HepG2 (cell line): ENCODE results near the gene USP7. TPM values are rescaled to one million over a fixed set of nuclear protein-coding genes. Genes with fewer than 3 reads are reported as not detected.
A peak's percentile ranks its signal among the peaks of the same experiment; 100 is the strongest.

ENCODE experiments used
- BRF2 ChIP-seq: sonication (generic); formaldehyde crosslinking; IDR thresholded peaks from 2 replicates; pipeline ENCODE4 v1.8.1; 2022; ENCODE audit warnings: mild to moderate bottlenecking, missing genetic modification reagents
- CTCF ChIP-seq: sonication (generic); formaldehyde crosslinking; IDR thresholded peaks from 2 replicates; pipeline ENCODE4 v1.5.0; 2020; ENCODE audit warnings: mild to moderate bottlenecking, missing genetic modification reagents, moderate library complexity
- ELF4 ChIP-seq: sonication (generic); formaldehyde crosslinking; IDR thresholded peaks from 2 replicates; pipeline ENCODE4 v1.5.0; 2020; ENCODE audit warnings: missing genetic modification reagents, mild to moderate bottlenecking, moderate library complexity, borderline replicate concordance
- EP300 ChIP-seq, 3 experiments: sonication (generic) in 1 of 3; formaldehyde crosslinking in 1 of 3; IDR thresholded peaks; 2 replicates each; pipeline versions ENCODE4 v1.5.1 to v1.6.1; 2011 to 2020; ENCODE audit warnings: low read depth in 2 of 3, low read length in 2 of 3, borderline replicate concordance in 1 of 3, improper control_type of control experiment in 1 of 3, mild to moderate bottlenecking in 1 of 3, missing genetic modification reagents in 1 of 3, moderate library complexity in 1 of 3
- HES4 ChIP-seq: sonication (generic); formaldehyde crosslinking; IDR thresholded peaks from 2 replicates; pipeline ENCODE4 v1.9.0; 2021; ENCODE audit warnings: mild to moderate bottlenecking, missing genetic modification reagents, borderline replicate concordance
- HNF1B ChIP-seq: sonication (generic); formaldehyde crosslinking; IDR thresholded peaks from 2 replicates; pipeline ENCODE4 v1.5.1; 2020; ENCODE audit warnings: mild to moderate bottlenecking, moderate library complexity, missing genetic modification reagents
- IRF2 ChIP-seq: IDR thresholded peaks from 2 replicates; pipeline ENCODE4 v1.6.1; 2018; ENCODE audit warnings: missing genetic modification reagents, missing compliant biosample characterization
- ISX ChIP-seq: sonication (generic); formaldehyde crosslinking; conservative IDR thresholded peaks from 2 replicates; pipeline ENCODE4 v1.5.0; 2020; ENCODE audit warnings: missing genetic modification reagents
- KAT2B ChIP-seq: fragments of 150-350 bp; IDR thresholded peaks from 2 replicates; pipeline ENCODE4 v1.6.1; 2014; ENCODE audit warnings: low read depth, low read length, borderline replicate concordance
- MED13 ChIP-seq: sonication (generic); formaldehyde crosslinking; IDR thresholded peaks from 2 replicates; pipeline ENCODE4 v1.5.0; 2020; ENCODE audit warnings: missing genetic modification reagents
- NRL ChIP-seq: sonication (generic); formaldehyde crosslinking; IDR thresholded peaks from 2 replicates; pipeline ENCODE4 v1.5.0; 2020; ENCODE audit warnings: missing genetic modification reagents, mild to moderate bottlenecking, moderate library complexity, borderline replicate concordance
- SRY ChIP-seq: sonication (generic); formaldehyde crosslinking; IDR thresholded peaks from 2 replicates; pipeline ENCODE4 v1.8.0; 2022; ENCODE audit warnings: mild to moderate bottlenecking, missing genetic modification reagents
- TEAD3 ChIP-seq: optimal IDR thresholded peaks from 2 replicates; pipeline ENCODE3; 2016; ENCODE audit warnings: borderline replicate concordance
- TFE3 ChIP-seq: IDR thresholded peaks from 2 replicates; pipeline ENCODE4 v1.6.1; 2016
- ZNF280B ChIP-seq: sonication (generic); formaldehyde crosslinking; IDR thresholded peaks from 2 replicates; pipeline ENCODE4 v1.5.0; 2020; ENCODE audit warnings: missing genetic modification reagents, mild to moderate bottlenecking, borderline replicate concordance
- ZNF557 ChIP-seq: sonication (generic); formaldehyde crosslinking; IDR thresholded peaks from 2 replicates; pipeline ENCODE4 v1.4.0; 2020; ENCODE audit warnings: missing genetic modification reagents
- polyA plus RNA-seq, 8 experiments: library from polyadenylated mRNA; depleted of rRNA in 3 of 8; stranded (reverse) in 7 of 8; unstranded in 1 of 8; fragments of >200 nt; fragmentation: Illumina TruSeq in 4 of 8; extraction: Trizol in 4 of 8; gene quantifications; 2 replicates each; pipeline versions ENCODE4 v1.2.1 to v1.2.3, GENCODE V29; 2011 to 2016; ENCODE audit warnings: low read depth in 4 of 8, missing spikeins in 1 of 8, mixed read lengths in 1 of 8; ENCODE audit not compliant: insufficient read depth in 1 of 8
- total RNA-seq, 5 experiments: library from RNA; depleted of rRNA; stranded (reverse); fragments of >200 nt; fragmentation: Illumina TruSeq; extraction: Trizol; gene quantifications; 2 replicates each; pipeline ENCODE4 v1.2.3, GENCODE V29; 2016; ENCODE audit warnings: low read depth in 1 of 5

USP7 gene
- total and polyA plus RNA-seq, 2 of the 13 experiments (the other 11 are each of a cell fraction or from before 2014, with no cell fraction given): 52.5 to 173 TPM

GRCh38 chr16:8905795-8906591, 57.7 kb downstream of the USP7 start (continued):
- TF ChIP-seq ISX: no peak
- TF ChIP-seq MED13: no peak
- TF ChIP-seq ELF4: no peak
- no peak for TF ChIP-seq IRF2
- 0 out of 2 replicates have a peak, but pooled peaks have one; percentile 56 for TF ChIP-seq ZNF280B (CRISPR knock-in tag)
- TF ChIP-seq HES4 (CRISPR knock-in tag): 0 out of 2 replicates have a peak, but pooled peaks have one; percentile 44
- no peak for TF ChIP-seq KAT2B
- TF ChIP-seq BRF2: 0 out of 2 replicates have a peak, but pooled peaks have one; percentile 33
- TF ChIP-seq TEAD3 (CRISPR knock-in tag): peak; percentile 40
- TF ChIP-seq HNF1B: 0 out of 2 replicates have a peak, but pooled peaks have one; percentile 51
- TF ChIP-seq NRL (CRISPR knock-in tag): 0 out of 2 replicates have a peak, but pooled peaks have one; percentile 37
- TF ChIP-seq ZNF557 (CRISPR knock-in tag): no peak
- no peak for TF ChIP-seq SRY (CRISPR knock-in tag)
- peak; percentile 58 for TF ChIP-seq CTCF
- no peak for TF ChIP-seq EP300 (IDR thresholded peaks at IDR 0.05; ENCODE audit: low read depth in 2 of 2, low read length in 2 of 2)
- TF ChIP-seq EP300 (CRISPR knock-in tag; IDR thresholded peaks at IDR 0.05; ENCODE audit: borderline replicate concordance): no peak
- no peak for TF ChIP-seq TFE3 (CRISPR knock-in tag)
